K562 (cell line): ENCODE measurements around the gene ATP1A3. TPM values are rescaled to one million over a fixed set of nuclear protein-coding genes. Genes with fewer than 3 reads are reported as not detected.
A peak's percentile ranks its signal among the peaks of the same experiment; 100 is the strongest.

Experiments used
- ATAC-seq: fragments of 200-7000 bp; cut with Tn5 transposase; 3 replicates; pipeline ENCODE4 v1.9.1; 2020; ENCODE audit warnings: moderate library complexity
- BruUV-seq: library from RNA; stranded (reverse); fragments of 400-500 nt; replicated peaks from 2 replicates; lab custom pipeline; 2021; lab: Mats Ljungman, UMichigan
- CTCF ChIA-PET: fragments of 300-600 bp; formaldehyde crosslinking; extraction: SDS; loops from one replicate; lab custom pipeline; 2021; ENCODE audit warnings: low intra/inter-chr PET ratio; lab: Yijun Ruan, JAX
- POLR2A ChIA-PET: fragments of 300-600, 350-650 bp; sonication (Branson Sonifier 250); formaldehyde crosslinking; extraction: SDS; loops from one replicate; lab custom pipeline; 2021; ENCODE audit warnings: antibody characterized with exemption, inconsistent platforms; lab: Yijun Ruan, JAX
- DNase-seq, 4 experiments: peaks; one replicate each; pipeline versions ENCODE4 v3.0.0 to v3.0.0-alpha.2; 2011 to 2018; ENCODE audit warnings: low spot score in 3 of 4, mixed read lengths in 3 of 4; ENCODE audit errors: extremely low read depth in 1 of 4
- FAIRE-seq: peaks from 2 replicates; lab custom pipeline; 2011; peaks lifted over from hg19 to GRCh38; lab: Jason Lieb, UNC
- H2AFZ ChIP-seq: 2 replicates; pipeline ENCODE4 v1.6.0; 2011; ENCODE audit warnings: low read depth, low read length, control low read depth, inconsistent platforms
- H3K27ac ChIP-seq: fragments of 200-600 bp; 3 replicates; pipeline ENCODE4 v1.8.0; 2011; ENCODE audit warnings: low read depth, mild to moderate bottlenecking, control low read depth, inconsistent platforms, low read length, moderate library complexity, mixed read lengths; ENCODE audit errors: extremely low read depth
- H3K27me3 ChIP-seq, 2 experiments: fragments of 300-600 bp in 1 of 2; 2 replicates in 1 of 2; 3 replicates in 1 of 2; pipeline versions ENCODE4 v1.6.0 to v1.8.0; 2011; ENCODE audit warnings: inconsistent platforms in 2 of 2, low read length in 2 of 2, mild to moderate bottlenecking in 1 of 2, mixed read lengths in 1 of 2, moderate library complexity in 1 of 2; ENCODE audit not compliant: control insufficient read depth in 2 of 2, insufficient read depth in 2 of 2
- H3K36me3 ChIP-seq: fragments of 300-600 bp; 3 replicates; pipeline ENCODE4 v1.8.0; 2011; ENCODE audit warnings: mild to moderate bottlenecking, low read length, inconsistent platforms; ENCODE audit not compliant: control insufficient read depth, insufficient read depth
- H3K4me1 ChIP-seq, 2 experiments: fragments of 200-600 bp in 1 of 2; replicated peaks in 1 of 2; 2 replicates in 1 of 2; 3 replicates in 1 of 2; pipeline versions ENCODE4 v1.5.1 to v1.8.0; 2011; ENCODE audit warnings: inconsistent platforms in 2 of 2, low read length in 2 of 2, mild to moderate bottlenecking in 1 of 2, mixed read lengths in 1 of 2, moderate library complexity in 1 of 2; ENCODE audit not compliant: control insufficient read depth in 2 of 2, insufficient read depth in 2 of 2
- H3K4me2 ChIP-seq: 2 replicates; pipeline ENCODE4 v1.6.1; 2011; ENCODE audit warnings: low read length, control low read depth, inconsistent platforms, mixed read lengths; ENCODE audit not compliant: insufficient read depth
- H3K4me3 ChIP-seq: fragments of 200-600 bp; sonication (generic), shearing (Covaris generic); 2 replicates; pipeline ENCODE4 v1.5.1; 2016; ENCODE audit warnings: control low read depth, inconsistent platforms
- H3K79me2 ChIP-seq: fragments of 200-600 bp; 3 replicates; pipeline ENCODE4 v1.8.0; 2011; ENCODE audit warnings: low read length, inconsistent platforms; ENCODE audit not compliant: control insufficient read depth, insufficient read depth
- H3K9ac ChIP-seq, 2 experiments: 2 replicates each; pipeline versions ENCODE4 v1.6.0 to v1.6.1; 2011; ENCODE audit warnings: low read depth in 2 of 2, low read length in 2 of 2, control low read depth in 1 of 2, inconsistent platforms in 1 of 2, mild to moderate bottlenecking in 1 of 2, mixed read lengths in 1 of 2; ENCODE audit not compliant: insufficient read depth in 1 of 2
- H3K9me1 ChIP-seq: one replicate; pipeline ENCODE4 v1.6.0; 2011; ENCODE audit warnings: inconsistent platforms, mild to moderate bottlenecking, low read length, moderate library complexity; ENCODE audit not compliant: control insufficient read depth, insufficient read depth
- H3K9me3 ChIP-seq: replicated peaks from 2 replicates; pipeline ENCODE4 v1.5.1; 2011; ENCODE audit warnings: low read depth, low read length, inconsistent platforms; ENCODE audit not compliant: control insufficient read depth, insufficient read depth
- H4K20me1 ChIP-seq: replicated peaks from 2 replicates; pipeline ENCODE4 v1.6.1; 2011; ENCODE audit warnings: low read length, inconsistent platforms, mixed read lengths; ENCODE audit not compliant: control insufficient read depth, insufficient read depth
- ARID3B ChIP-seq: fragments of 250-450 bp; sonication (Bioruptor Pico); IDR thresholded peaks from 2 replicates; pipeline ENCODE4 v1.4.0; 2020; ENCODE audit warnings: borderline replicate concordance
- KDM1A ChIP-seq, 2 experiments: fragments of 450-650 bp; IDR thresholded peaks; 2 replicates each; pipeline ENCODE4 v1.6.1; 2016; ENCODE audit warnings: mild to moderate bottlenecking in 2 of 2
- WGBS: fragments of 100-300 bp; shearing (Covaris generic); methylation state at CpG from one replicate; pipeline ENCODE4 v1.1.6; 2016; ENCODE audit warnings: low coverage, mixed read lengths; ENCODE audit not compliant: insufficient coverage; ENCODE audit errors: missing lambda C conversion rate; 5-methylcytosine and 5-hydroxymethylcytosine counted together
- in situ Hi-C: fragments of 300-500 bp; cut with MboI; formaldehyde crosslinking; loops from 4 replicates; pipeline ENCODE4 v1.15.0; 2018; ENCODE audit warnings: inconsistent platforms, mixed read lengths
- intact Hi-C: fragments of 100-400 bp; cut with micrococcal nuclease; formaldehyde crosslinking; loops from 2 replicates; pipeline ENCODE4 v1.14.2; 2022
- polyA plus RNA-seq, 8 experiments: library from polyadenylated mRNA; depleted of rRNA in 4 of 8; stranded (reverse) in 5 of 8; unstranded in 3 of 8; fragments of >200 nt; fragmentation: Nextera tagmentation in 2 of 8; fragmentation: Illumina TruSeq in 1 of 8; extraction: Ambion mirVana in 2 of 8; extraction: Trizol in 1 of 8; gene quantifications; 2 replicates each; pipeline versions ENCODE4 v1.2.1 to v1.2.3, GENCODE V29; 2011 to 2014; ENCODE audit warnings: inconsistent platforms in 1 of 8, missing spikeins in 1 of 8
- total RNA-seq, 7 experiments: library from RNA; depleted of rRNA in 6 of 7; stranded (reverse); fragments of >200 nt in 6 of 7; fragmentation: Illumina TruSeq in 2 of 7; extraction: Trizol in 2 of 7; gene quantifications; 2 replicates each; pipeline versions ENCODE4 v1.2.1 to v1.2.3, GENCODE V29; 2011 to 2021; ENCODE audit warnings: low replicate concordance in 1 of 7

Gene ATP1A3
- total and polyA plus RNA-seq, 9 of the 15 experiments (the other 6 are each of a cell fraction or from before 2014, with no cell fraction given), result 0.03 to 1.0 (median 0.17) TPM; not detected in 3

- H3K79me2 ChIP-seq, result no peaks in the 10 kb centered on the region
- BruUV-seq, result no TSS peak
- H3K4me2 ChIP-seq, result no peak overlapping the region
- H3K27me3 ChIP-seq, result peaks cover 9 to 29% of the 10 kb centered on the region in 2 experiments; a peak in 4 of 5 replicates
- H3K27ac ChIP-seq, result no peak overlapping the region
- H3K9ac ChIP-seq, result peak overlapping the region in 1 of 2 experiments; percentile 50; a peak in 1 of 4 replicates
- in situ Hi-C loops, result no loop called here
- no peaks in the 10 kb centered on the region for H3K36me3 ChIP-seq
- intact Hi-C loops, result no loop called here
- POLR2A ChIA-PET, result interaction anchor here (1.1 kb wide), 1 partner anchor 9 kb away, joined by 4 read pairs; no protein-coding TSS in a partner anchor
- ATAC-seq (peak; percentile 34; the same call in 2 of the 3 replicates), DNase-seq (peak in 2 of 4 experiments; percentile 59 to 70)
- H3K9me3 ChIP-seq, result no peaks in the 10 kb centered on the region; the same call in 1 of the 2 replicates
- TF ChIP-seq KDM1A (IDR thresholded peaks at IDR 0.05), result 0 out of 4 replicates have a peak, but pooled peaks of 1 of the 2 experiments have one; percentile 29
- no peak for TF ChIP-seq ARID3B
- TF ChIP-seq, all 486 proteins: peak for 1
- 23% methylated on average over 10 of the region's 26 CpGs for WGBS
- Histone ChIP-seq H3K9me1 (no peaks in the 10 kb centered on the region), H2AFZ (no peak overlapping the region), H4K20me1 (peaks cover 7% of the 10 kb centered on the region; the same call in 1 of the 2 replicates), H3K4me3 (no peak overlapping the region), H3K4me1 (peaks cover 0 to 23% of the 10 kb centered on the region in 2 experiments; a peak in 3 of 5 replicates)
- CTCF ChIA-PET, result no interaction called here
- no peak for FAIRE-seq
Measured at GRCh38 chr19:41920882-41921576, 73.0 kb downstream of the ATP1A3 start.
